GM23338 (cell line): ENCODE data around the gene ECE1. TPM values are rescaled to one million over a fixed set of nuclear protein-coding genes. Genes with fewer than 3 reads are reported as not detected.

ENCODE experiments used
- ATAC-seq: fragments of 200-7000 bp; cut with Tn5 transposase; 3 replicates; pipeline ENCODE4 v1.9.1; 2020
- DNase-seq: peaks from one replicate; pipeline ENCODE4 v3.0.0-alpha.2; 2015; ENCODE audit warnings: low spot score
- H2AFZ ChIP-seq: fragments of 200-600 bp; sonication (generic); 2 replicates; pipeline ENCODE4 v1.8.0; 2016; ENCODE audit warnings: antibody characterized with exemption, mild to moderate bottlenecking, moderate library complexity
- H3F3A ChIP-seq: fragments of 200-600 bp; sonication (generic); replicated peaks from 2 replicates; pipeline ENCODE4 v1.8.0; 2017; ENCODE audit warnings: antibody characterized with exemption, mixed run types, low read depth
- H3K27ac ChIP-seq: fragments of 200-600 bp; sonication (generic); 2 replicates; pipeline ENCODE4 v1.6.1; 2016; ENCODE audit warnings: low read depth
- H3K27me3 ChIP-seq: fragments of 200-600 bp; sonication (generic); 2 replicates; pipeline ENCODE4 v1.8.0; 2016; ENCODE audit warnings: mild to moderate bottlenecking, mixed run types, moderate library complexity; ENCODE audit not compliant: insufficient read depth
- H3K36me3 ChIP-seq: fragments of 200-600 bp; sonication (generic); 2 replicates; pipeline ENCODE4 v1.8.0; 2016; ENCODE audit warnings: mild to moderate bottlenecking; ENCODE audit not compliant: insufficient read depth
- H3K4me1 ChIP-seq: fragments of 200-600 bp; sonication (generic); 2 replicates; pipeline ENCODE4 v1.8.0; 2016; ENCODE audit warnings: mild to moderate bottlenecking, moderate library complexity; ENCODE audit not compliant: insufficient read depth
- H3K4me2 ChIP-seq: fragments of 200-600 bp; sonication (generic); 2 replicates; pipeline ENCODE4 v1.7.1; 2017; ENCODE audit warnings: mixed run types
- H3K4me3 ChIP-seq: fragments of 200-600 bp; sonication (generic); 2 replicates; pipeline ENCODE4 v1.6.1; 2016; ENCODE audit warnings: mixed run types
- H3K79me2 ChIP-seq: fragments of 200-600 bp; sonication (generic); replicated peaks from 2 replicates; pipeline ENCODE4 v1.8.0; 2017; ENCODE audit warnings: mild to moderate bottlenecking; ENCODE audit not compliant: insufficient read depth
- H3K9me2 ChIP-seq: fragments of 200-600 bp; sonication (generic); 2 replicates; pipeline ENCODE4 v1.8.0; 2017; ENCODE audit not compliant: insufficient read depth
- H4K20me1 ChIP-seq: fragments of 200-600 bp; sonication (generic); replicated peaks from 2 replicates; pipeline ENCODE4 v1.8.0; 2017; ENCODE audit warnings: mild to moderate bottlenecking; ENCODE audit not compliant: insufficient read depth
- H3K27ac Mint-ChIP-seq: 2 replicates; pipeline ENCODE4 v1.8.0; 2020; ENCODE audit warnings: inconsistent platforms, mild to moderate bottlenecking, moderate library complexity, mixed read lengths
- H3K27me3 Mint-ChIP-seq: 3 replicates; pipeline ENCODE4 v1.8.0; 2022; ENCODE audit warnings: low read depth, mild to moderate bottlenecking, moderate library complexity, mixed read lengths, inconsistent platforms; ENCODE audit not compliant: insufficient read depth, poor library complexity
- H3K36me3 Mint-ChIP-seq: 3 replicates; pipeline ENCODE4 v1.8.0; 2021; ENCODE audit warnings: low read depth, mild to moderate bottlenecking, inconsistent platforms, moderate library complexity, mixed read lengths
- H3K4me1 Mint-ChIP-seq: 3 replicates; pipeline ENCODE4 v1.8.0; 2020; ENCODE audit warnings: mild to moderate bottlenecking, inconsistent platforms, mixed read lengths
- H3K4me3 Mint-ChIP-seq: 3 replicates; pipeline ENCODE4 v1.8.0; 2021; ENCODE audit warnings: moderate library complexity, mild to moderate bottlenecking, inconsistent platforms, mixed read lengths
- H3K9me3 Mint-ChIP-seq: 3 replicates; pipeline ENCODE4 v1.8.0; 2020; ENCODE audit warnings: moderate library complexity, mild to moderate bottlenecking, inconsistent platforms, mixed read lengths
- CREB1 ChIP-seq: fragments of 250-450 bp; sonication (Bioruptor Pico); IDR thresholded peaks from 2 replicates; pipeline ENCODE4 v1.5.0; 2020; ENCODE audit warnings: low read depth, mild to moderate bottlenecking, moderate library complexity
- CTCF ChIP-seq, 2 experiments: fragments of 200-600 bp in 1 of 2; sonication (generic) in 1 of 2; conservative IDR thresholded peaks; 2 replicates each; pipeline versions ENCODE4 v1.5.1 to v1.6.1; 2016 to 2017; ENCODE audit warnings: antibody characterized with exemption in 2 of 2, low read depth in 2 of 2, mild to moderate bottlenecking in 2 of 2, moderate library complexity in 1 of 2
- ETS1 ChIP-seq: IDR thresholded peaks from 2 replicates; pipeline ENCODE4 v1.6.1; 2016; ENCODE audit warnings: antibody characterized with exemption
- EZH2 ChIP-seq: fragments of 200-600 bp; sonication (generic); IDR thresholded peaks from one replicate; pipeline ENCODE4 v1.8.0; 2017; ENCODE audit warnings: antibody characterized with exemption, mild to moderate bottlenecking, low read depth; ENCODE audit not compliant: unreplicated experiment
- EZH2phosphoT487 ChIP-seq: fragments of 200-600 bp; sonication (generic); IDR thresholded peaks from one replicate; pipeline ENCODE4 v1.8.1; 2018; ENCODE audit warnings: antibody characterized with exemption; ENCODE audit not compliant: unreplicated experiment
- JUNB ChIP-seq: IDR thresholded peaks from one replicate; pipeline ENCODE4 v1.6.1; 2016; ENCODE audit warnings: antibody characterized with exemption; ENCODE audit not compliant: unreplicated experiment
- NANOG ChIP-seq: IDR thresholded peaks from 2 replicates; pipeline ENCODE4 v1.6.1; 2016; ENCODE audit warnings: antibody characterized with exemption, borderline replicate concordance
- POLR2AphosphoS5 ChIP-seq: IDR thresholded peaks from 2 replicates; pipeline ENCODE4 v1.6.1; 2016; ENCODE audit warnings: antibody characterized with exemption, low read depth
- REST ChIP-seq: IDR thresholded peaks from one replicate; pipeline ENCODE4 v1.6.1; 2018; ENCODE audit warnings: antibody characterized with exemption; ENCODE audit not compliant: unreplicated experiment
- STAT1 ChIP-seq: IDR thresholded peaks from one replicate; pipeline ENCODE4 v1.6.1; 2016; ENCODE audit warnings: antibody characterized with exemption; ENCODE audit not compliant: unreplicated experiment
- ZNF114 ChIP-seq: fragments of 250-450 bp; sonication (Bioruptor Pico); IDR thresholded peaks from 2 replicates; pipeline ENCODE4 v1.5.0; 2020; ENCODE audit warnings: mild to moderate bottlenecking, moderate library complexity
- ZNF331 ChIP-seq: fragments of 250-450 bp; sonication (Bioruptor Pico); IDR thresholded peaks from 2 replicates; pipeline ENCODE4 v1.5.0; 2020; ENCODE audit warnings: low read depth, mild to moderate bottlenecking, moderate library complexity
- ZNF462 ChIP-seq: fragments of 250-450 bp; sonication (Bioruptor Pico); IDR thresholded peaks from 2 replicates; pipeline ENCODE4 v1.5.0; 2020; ENCODE audit warnings: mild to moderate bottlenecking, moderate library complexity
- polyA plus RNA-seq: library from polyadenylated mRNA; unstranded; fragments of >200 nt; fragmentation: Nextera tagmentation; extraction: Ambion mirVana; gene quantifications from 2 replicates; pipeline ENCODE4 v1.2.1, GENCODE V29; 2016
- total RNA-seq: library from RNA; depleted of rRNA; stranded (reverse); fragments of >200 nt; shearing (Covaris generic); gene quantifications from 2 replicates; pipeline ENCODE4 v1.2.3, GENCODE V29; 2014

ECE1 gene
- total and polyA plus RNA-seq, 2 experiments from 2014 or later: 11.0 to 45.0 TPM

GRCh38 chr1:21174230-21174629, 116.0 kb downstream of the ECE1 start:
- TF ChIP-seq CREB1 (CRISPR knock-in tag) (no peak), STAT1 (no peak), EZH2phosphoT487 (no peak), CTCF (conservative IDR thresholded peaks at IDR 0.05; ENCODE audit: low read depth in 2 of 2) (no peak), REST (no peak), ZNF114 (CRISPR knock-in tag) (no peak), ETS1 (no peak), ZNF331 (CRISPR knock-in tag) (no peak), POLR2AphosphoS5 (no peak), ZNF462 (no peak), JUNB (no peak), EZH2 (no peak), NANOG (no peak)
- Mint-ChIP-seq H3K36me3 (peaks cover 26% of the 10 kb centered on the region), H3K4me3 (peak overlapping the region; percentile 83), H3K27me3 (peaks cover 16% of the 10 kb centered on the region), H3K9me3 (no peaks in the 10 kb centered on the region), H3K4me1 (peaks cover 18% of the 10 kb centered on the region), H3K27ac (no peak overlapping the region)
- H4K20me1 ChIP-seq: peaks cover 37% of the 10 kb centered on the region
- H3K4me2 ChIP-seq: peak overlapping the region; percentile 92
- no peak for ATAC-seq
- H3K27ac ChIP-seq: no peak overlapping the region
- H3K4me1 ChIP-seq: peaks cover 18% of the 10 kb centered on the region
- no peak for DNase-seq
- H3K36me3 ChIP-seq: peaks cover 4% of the 10 kb centered on the region; the same call in 1 of the 2 replicates
- no peaks in the 10 kb centered on the region for H3K9me2 ChIP-seq
- 0 out of 2 replicates have a peak, but pooled peaks cover under 1% of the 10 kb centered on the region for H3F3A ChIP-seq
- peaks cover 68% of the 10 kb centered on the region for H3K79me2 ChIP-seq
- H3K27me3 ChIP-seq: peaks cover 11% of the 10 kb centered on the region; the same call in 1 of the 2 replicates
- H2AFZ ChIP-seq: no peak overlapping the region
- peak overlapping the region; percentile 96 for H3K4me3 ChIP-seq
